ENCODE results near the gene KCNH1. TPM values are rescaled to one million over a fixed set of nuclear protein-coding genes. Genes with fewer than 3 reads are reported as not detected.

Gene KCNH1
- total RNA-seq, 1 donor = 41.3 TPM

DNA sequence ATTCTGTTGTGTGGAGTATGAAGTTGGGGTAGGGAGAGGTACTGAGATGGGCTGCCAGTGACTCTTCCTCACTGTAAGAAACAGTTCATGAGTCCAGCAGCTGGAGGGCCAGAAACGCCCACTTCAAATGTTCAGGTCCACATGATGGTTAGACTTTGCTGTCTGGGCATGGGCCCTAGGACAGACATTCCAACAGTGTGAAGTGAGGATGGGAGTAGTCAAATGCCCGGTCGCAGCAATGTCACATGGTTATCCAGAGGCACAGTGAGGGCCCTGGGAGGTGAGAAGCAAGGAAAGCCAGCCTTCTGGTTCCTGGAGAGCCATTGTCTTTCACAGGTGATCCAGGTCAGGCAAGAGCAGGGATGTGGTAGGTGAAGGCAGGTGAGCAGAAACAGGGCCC lies 500.8 kb downstream of the KCNH1 start:
- Histone ChIP-seq H3K9me3 (ENCODE audit: low read depth, low read length) (no peaks in the 10 kb centered on the region), H3K4me3 (ENCODE audit: insufficient read depth, low read length) (no peak overlapping the region), H3K79me2 (ENCODE audit: insufficient read depth, low read length) (no peaks in the 10 kb centered on the region), H3K4me1 (ENCODE audit: insufficient read depth, low read length) (no peaks in the 10 kb centered on the region), H2AFZ (ENCODE audit: low read length) (no peak overlapping the region), H3K4me2 (ENCODE audit: insufficient read depth, low read length) (no peak overlapping the region), H4K20me1 (ENCODE audit: insufficient read depth, low read length) (no peaks in the 10 kb centered on the region), H3K27ac (ENCODE audit: low read depth, low read length) (no peak overlapping the region), H3K27me3 (ENCODE audit: insufficient read depth, low read length) (no peaks in the 10 kb centered on the region), H3K36me3 (ENCODE audit: insufficient read depth, low read length) (no peaks in the 10 kb centered on the region)
- no peak for DNase-seq (ENCODE audit: insufficient read length, low spot score, missing footprints)
- TF ChIP-seq, protein P1, sequence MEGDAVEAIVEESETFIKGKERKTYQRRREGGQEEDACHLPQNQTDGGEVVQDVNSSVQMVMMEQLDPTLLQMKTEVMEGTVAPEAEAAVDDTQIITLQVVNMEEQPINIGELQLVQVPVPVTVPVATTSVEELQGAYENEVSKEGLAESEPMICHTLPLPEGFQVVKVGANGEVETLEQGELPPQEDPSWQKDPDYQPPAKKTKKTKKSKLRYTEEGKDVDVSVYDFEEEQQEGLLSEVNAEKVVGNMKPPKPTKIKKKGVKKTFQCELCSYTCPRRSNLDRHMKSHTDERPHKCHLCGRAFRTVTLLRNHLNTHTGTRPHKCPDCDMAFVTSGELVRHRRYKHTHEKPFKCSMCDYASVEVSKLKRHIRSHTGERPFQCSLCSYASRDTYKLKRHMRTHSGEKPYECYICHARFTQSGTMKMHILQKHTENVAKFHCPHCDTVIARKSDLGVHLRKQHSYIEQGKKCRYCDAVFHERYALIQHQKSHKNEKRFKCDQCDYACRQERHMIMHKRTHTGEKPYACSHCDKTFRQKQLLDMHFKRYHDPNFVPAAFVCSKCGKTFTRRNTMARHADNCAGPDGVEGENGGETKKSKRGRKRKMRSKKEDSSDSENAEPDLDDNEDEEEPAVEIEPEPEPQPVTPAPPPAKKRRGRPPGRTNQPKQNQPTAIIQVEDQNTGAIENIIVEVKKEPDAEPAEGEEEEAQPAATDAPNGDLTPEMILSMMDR (IDR thresholded peaks at IDR 0.05; ENCODE audit: extremely low read depth, low read depth, low read length) = no peak

DNA sequence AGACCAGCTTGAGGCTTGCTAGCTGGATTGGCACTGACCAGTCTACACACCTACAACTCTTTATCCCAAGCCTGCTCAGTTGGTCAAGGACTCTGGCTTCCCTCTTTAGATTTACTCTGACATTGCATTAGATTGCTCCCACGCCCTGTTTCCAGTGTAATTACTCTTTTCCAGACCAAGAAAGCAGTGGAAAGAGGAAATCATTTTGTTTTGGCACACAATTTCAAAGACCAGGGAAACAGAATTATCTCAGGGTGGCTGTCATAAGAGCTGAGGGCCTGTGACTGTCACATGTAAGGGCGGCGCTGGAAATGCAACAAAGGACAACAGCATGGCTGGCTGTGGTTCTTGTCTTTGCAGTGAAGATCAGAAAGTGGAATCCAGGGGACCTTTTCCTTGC lies 502.5 kb downstream of the KCNH1 start:
- Histone ChIP-seq H3K27me3 (ENCODE audit: insufficient read depth, low read length) (no peaks in the 10 kb centered on the region), H3K9me3 (ENCODE audit: low read depth, low read length) (no peaks in the 10 kb centered on the region), H3K4me1 (ENCODE audit: insufficient read depth, low read length) (peaks cover 1% of the 10 kb centered on the region), H3K36me3 (ENCODE audit: insufficient read depth, low read length) (no peaks in the 10 kb centered on the region), H3K79me2 (ENCODE audit: insufficient read depth, low read length) (no peaks in the 10 kb centered on the region), H4K20me1 (ENCODE audit: insufficient read depth, low read length) (no peaks in the 10 kb centered on the region), H3K4me2 (ENCODE audit: insufficient read depth, low read length) (no peak overlapping the region), H3K27ac (ENCODE audit: low read depth, low read length) (no peak overlapping the region), H2AFZ (ENCODE audit: low read length) (no peak overlapping the region), H3K4me3 (ENCODE audit: insufficient read depth, low read length) (no peak overlapping the region)
- DNase-seq (ENCODE audit: insufficient read length, low spot score, missing footprints) = no peak
- TF ChIP-seq, protein P1 (IDR thresholded peaks at IDR 0.05; ENCODE audit: extremely low read depth, low read depth, low read length) = no peak

DNA sequence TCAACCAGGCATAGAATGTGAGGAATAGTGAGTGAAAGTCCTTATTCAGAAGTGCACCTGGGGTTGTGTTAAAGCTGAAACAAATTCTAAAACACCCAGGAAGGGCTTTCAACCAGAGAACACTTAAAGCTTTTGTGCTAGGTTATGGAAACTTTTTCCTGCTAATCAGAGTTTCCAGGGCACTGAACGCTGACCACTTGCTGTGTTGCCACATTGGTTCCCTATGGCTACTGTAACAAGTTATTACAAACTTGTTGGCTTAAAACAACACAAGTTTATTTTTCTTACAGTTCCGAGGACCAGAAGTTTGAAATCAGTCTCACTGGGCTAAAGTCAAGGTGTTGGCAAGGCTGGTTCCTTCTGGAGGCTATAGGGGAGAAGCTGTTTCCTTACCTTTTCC lies 504.7 kb downstream of the KCNH1 start:
- H3K27me3 ChIP-seq (ENCODE audit: insufficient read depth, low read length) = no peaks in the 10 kb centered on the region
- DNase-seq (ENCODE audit: insufficient read length, low spot score, missing footprints) = no peak
- no peaks in the 10 kb centered on the region for H3K79me2 ChIP-seq (ENCODE audit: insufficient read depth, low read length)
- H3K36me3 ChIP-seq (ENCODE audit: insufficient read depth, low read length) = no peaks in the 10 kb centered on the region
- peaks cover 9% of the 10 kb centered on the region for H3K4me1 ChIP-seq (ENCODE audit: insufficient read depth, low read length)
- TF ChIP-seq, protein P1 (IDR thresholded peaks at IDR 0.05; ENCODE audit: extremely low read depth, low read depth, low read length) = no peak
- H3K27ac ChIP-seq (ENCODE audit: low read depth, low read length) = no peak overlapping the region
- H3K9me3 ChIP-seq (ENCODE audit: low read depth, low read length) = no peaks in the 10 kb centered on the region
- no peak overlapping the region for H3K4me3 ChIP-seq (ENCODE audit: insufficient read depth, low read length)
- H3K4me2 ChIP-seq (ENCODE audit: insufficient read depth, low read length) = no peak overlapping the region
- no peaks in the 10 kb centered on the region for H4K20me1 ChIP-seq (ENCODE audit: insufficient read depth, low read length)
- no peak overlapping the region for H2AFZ ChIP-seq (ENCODE audit: low read length)

DNA sequence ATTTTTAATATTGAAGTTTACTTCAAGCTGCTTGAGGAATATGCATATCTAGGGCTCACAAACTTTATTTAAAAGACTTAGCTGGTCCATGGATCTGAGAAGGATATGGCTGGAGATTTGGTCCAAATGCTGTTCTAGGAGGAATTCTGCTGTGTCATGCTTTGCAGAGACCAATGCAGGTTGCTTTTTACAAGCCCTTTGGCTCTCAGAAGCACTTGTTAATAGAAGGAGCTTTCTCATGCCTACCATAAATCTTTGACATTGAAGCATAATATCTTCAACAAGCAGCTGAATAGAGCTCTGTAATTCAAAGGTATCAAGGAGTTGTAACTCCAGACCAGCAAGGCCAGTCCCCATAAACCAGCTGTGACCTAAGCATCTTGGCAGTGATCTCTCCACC lies 506.2 kb downstream of the KCNH1 start:
- H4K20me1 ChIP-seq (ENCODE audit: insufficient read depth, low read length) = no peaks in the 10 kb centered on the region
- TF ChIP-seq, protein P1 (IDR thresholded peaks at IDR 0.05; ENCODE audit: extremely low read depth, low read depth, low read length) = no peak
- H3K27me3 ChIP-seq (ENCODE audit: insufficient read depth, low read length) = no peaks in the 10 kb centered on the region
- no peak overlapping the region for H3K27ac ChIP-seq (ENCODE audit: low read depth, low read length)
- H2AFZ ChIP-seq (ENCODE audit: low read length) = no peak overlapping the region
- no peak overlapping the region for H3K4me3 ChIP-seq (ENCODE audit: insufficient read depth, low read length)
- DNase-seq (ENCODE audit: insufficient read length, low spot score, missing footprints) = no peak
- H3K36me3 ChIP-seq (ENCODE audit: insufficient read depth, low read length) = no peaks in the 10 kb centered on the region
- no peaks in the 10 kb centered on the region for H3K79me2 ChIP-seq (ENCODE audit: insufficient read depth, low read length)
- H3K4me2 ChIP-seq (ENCODE audit: insufficient read depth, low read length) = no peak overlapping the region
- H3K4me1 ChIP-seq (ENCODE audit: insufficient read depth, low read length) = peaks cover 9% of the 10 kb centered on the region
- H3K9me3 ChIP-seq (ENCODE audit: low read depth, low read length) = no peaks in the 10 kb centered on the region

Other genes starting within 250 kb of the KCNH1 start
- 39.8 and 51.3 TPM in 2 replicates for gene RCOR3, start 125.2 kb upstream of the KCNH1 start, total RNA-seq
- 15.9 and 17.4 TPM in 2 replicates for gene TRAF5, start 192.7 kb upstream of the KCNH1 start, total RNA-seq